Measurements from ENCODE around the gene OR2T35.

Gene OR2T35

GRCh38 chr1:248625971-248626370, 19.1 kb downstream of the OR2T35 start:
- no peak for DNase-seq

DNA sequence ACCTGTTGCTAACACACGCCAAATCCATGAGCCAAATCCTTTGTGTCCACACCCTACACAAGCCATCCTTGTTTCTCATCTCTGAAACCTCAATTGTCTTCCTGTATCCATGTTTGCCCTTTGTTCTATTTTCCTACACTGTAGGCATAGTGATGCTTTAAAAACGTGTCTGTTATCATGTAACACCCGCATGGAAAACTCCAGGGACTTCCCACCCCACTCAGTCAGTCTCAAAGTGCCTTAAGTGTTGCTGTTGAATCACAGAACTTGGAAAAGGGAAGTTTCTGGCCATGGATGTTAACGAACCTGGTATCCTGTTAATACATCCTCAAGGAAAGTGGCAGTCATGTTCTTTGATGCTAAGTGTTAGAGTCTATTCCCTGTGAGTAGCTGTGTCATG, 19.9 kb downstream of the OR2T35 start:
- DNase-seq, result no peak

- peak; percentile 61 for DNase-seq
Measured at GRCh38 chr1:248622570-248623001, 22.5 kb downstream of the OR2T35 start.

DNA sequence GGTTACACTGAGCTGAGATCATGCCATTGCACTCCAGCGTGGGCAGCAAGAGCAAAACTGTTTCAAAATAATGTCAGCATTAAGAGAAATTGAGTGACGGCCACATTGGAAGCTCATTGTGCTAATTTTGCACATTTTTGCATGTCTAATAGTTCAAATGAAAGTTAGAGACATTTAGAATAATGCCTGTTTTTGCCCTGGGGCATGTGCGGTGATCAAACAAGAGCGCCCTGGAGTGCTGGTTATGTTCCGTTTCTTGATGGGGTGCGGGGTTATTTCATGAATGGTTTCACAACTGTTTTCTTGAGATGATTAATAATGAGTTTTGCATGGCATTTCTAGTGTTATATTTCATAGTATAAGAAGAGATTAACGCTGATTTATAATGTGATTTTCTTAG, 23.3 kb downstream of the OR2T35 start:
- no peak for DNase-seq

DNA sequence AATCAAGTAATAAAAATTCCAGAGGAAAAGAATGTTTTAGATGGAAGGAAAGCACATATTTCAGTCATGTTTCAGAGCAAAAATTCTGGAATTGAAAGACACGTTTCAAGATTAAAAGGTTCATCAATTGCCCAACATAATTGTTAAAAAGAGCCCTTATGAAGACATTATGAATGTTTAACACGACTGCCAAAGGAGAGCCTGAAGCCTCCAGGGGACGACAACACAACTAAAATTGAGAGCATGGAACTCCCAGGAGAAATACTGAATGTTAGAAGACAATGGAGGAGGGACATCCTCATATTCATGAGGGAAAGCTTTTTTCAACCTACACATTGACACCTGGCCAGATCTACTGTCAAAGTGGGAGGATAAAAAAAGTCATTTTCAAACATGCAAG, 26.2 kb downstream of the OR2T35 start:
- no peak for DNase-seq

GRCh38 chr1:248618119-248618518, 27.0 kb downstream of the OR2T35 start:
- no peak for DNase-seq

- no peak for DNase-seq
Measured at GRCh38 chr1:248613742-248614141, 31.3 kb downstream of the OR2T35 start.

DNA sequence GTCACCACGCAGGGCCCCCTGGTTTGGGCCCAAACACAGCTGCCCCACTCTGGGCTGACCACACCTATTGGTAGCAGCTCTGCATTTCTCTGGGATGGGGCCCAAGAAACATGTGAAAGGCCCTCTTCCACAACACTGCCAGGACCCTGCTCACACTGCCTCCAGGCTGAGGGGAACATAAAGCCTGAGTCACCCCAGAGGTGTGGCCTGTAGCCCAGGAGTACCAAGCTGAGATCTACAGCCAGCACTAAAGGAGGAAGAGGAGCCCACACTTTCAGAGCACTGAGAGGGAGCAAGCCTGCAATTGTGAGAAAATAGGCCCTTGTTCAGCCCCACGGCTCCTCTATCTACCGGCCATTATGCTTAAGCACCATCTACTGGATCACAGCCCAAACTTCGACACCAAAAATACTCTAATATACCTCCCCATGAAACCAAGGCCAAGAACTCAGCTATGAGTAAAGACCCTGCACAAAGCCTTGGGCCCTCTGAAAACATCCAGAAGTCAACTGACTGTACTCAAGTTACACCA, 33.1 kb downstream of the OR2T35 start:
- peak; percentile 6 for DNase-seq

DNA sequence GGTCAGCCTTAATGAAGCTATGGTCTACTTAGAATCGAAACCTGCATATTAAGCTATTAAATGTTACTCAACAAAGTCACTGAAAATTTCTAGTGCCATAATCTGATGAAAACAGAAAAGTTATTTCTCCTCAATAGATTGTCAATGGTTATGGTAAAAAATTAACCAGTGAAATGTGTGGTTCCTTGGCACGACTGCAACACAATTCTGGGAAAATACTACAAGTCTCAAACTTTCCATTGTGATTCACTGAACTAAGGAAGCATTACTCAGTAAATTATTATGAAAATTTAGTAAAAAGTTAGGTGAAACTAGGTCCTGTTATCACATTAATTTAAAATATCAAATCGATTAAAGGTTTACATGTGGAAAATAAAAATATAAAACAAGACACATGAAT, 34.8 kb downstream of the OR2T35 start:
- no peak for DNase-seq

- no peak for DNase-seq
Measured at GRCh38 chr1:248599396-248599795, 45.7 kb downstream of the OR2T35 start.

DNA sequence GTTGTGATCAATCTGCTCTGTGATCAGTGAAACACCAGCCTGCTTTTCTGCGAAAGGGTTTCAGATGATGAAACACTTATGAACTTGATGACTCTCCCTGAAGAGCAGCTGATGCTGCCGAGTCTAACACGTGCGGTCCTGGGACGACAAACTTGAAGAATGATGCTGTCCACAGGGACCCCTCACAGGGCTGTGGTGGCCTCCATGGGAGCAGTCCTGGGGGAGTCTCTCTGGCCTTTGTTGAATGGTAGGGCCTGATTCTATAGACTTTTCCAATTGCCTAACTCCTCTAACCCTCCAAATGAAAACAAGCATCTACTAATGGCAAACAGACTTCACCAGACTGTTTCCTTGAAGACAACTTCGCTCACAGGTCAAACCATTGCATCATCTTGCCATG, 47.5 kb downstream of the OR2T35 start, which contains the start of gene OR2T10:
OR2T10 (minus strand) TSS at position 112 of the 400 bp plus-strand sequence. CDS start 3,932 bp downstream, outside the sequence.
- DNase-seq, result no peak

- peak; percentile 7 for DNase-seq
Measured at GRCh38 chr1:248596615-248597014, 48.5 kb downstream of the OR2T35 start.

DNA sequence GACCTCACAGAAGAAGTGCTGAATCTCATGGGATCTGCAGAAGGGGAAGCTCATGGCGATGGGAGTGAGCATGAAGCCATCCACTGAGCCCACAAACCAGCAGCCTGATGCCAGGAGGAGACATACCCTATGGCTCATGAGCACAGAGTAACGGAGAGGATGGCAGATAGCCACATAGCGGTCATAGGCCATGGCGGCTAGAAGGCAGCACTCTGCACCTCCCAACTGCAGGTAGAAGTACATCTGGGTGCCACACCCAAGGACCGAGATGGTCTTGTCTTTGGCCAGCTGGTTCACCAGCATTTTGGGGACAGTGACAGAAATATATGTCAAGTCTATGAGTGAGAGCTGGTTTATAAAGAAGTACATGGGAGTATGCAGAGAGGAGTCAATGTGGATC, 51.9 kb downstream of the OR2T35 start:
- no peak for DNase-seq

DNA sequence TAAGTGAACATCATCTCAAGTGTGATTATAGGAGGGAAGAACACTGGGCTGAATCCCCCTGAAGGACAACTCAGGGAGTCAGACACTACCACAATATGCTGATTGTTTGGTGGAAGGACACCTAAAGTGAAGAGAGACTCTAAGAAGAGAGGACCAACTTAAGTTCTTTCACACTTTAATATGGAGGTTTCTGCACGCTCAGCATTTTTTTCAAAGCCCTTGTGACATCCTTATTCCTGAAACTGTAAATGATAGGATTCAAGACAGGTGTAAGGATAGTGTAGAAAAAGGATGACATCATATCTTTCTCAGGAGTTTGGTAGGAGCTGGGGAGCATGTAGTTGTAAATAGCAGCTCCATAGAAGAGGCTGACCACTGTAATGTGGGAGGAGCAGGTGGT, 52.4 kb downstream of the OR2T35 start:
- no peak for DNase-seq

DNA sequence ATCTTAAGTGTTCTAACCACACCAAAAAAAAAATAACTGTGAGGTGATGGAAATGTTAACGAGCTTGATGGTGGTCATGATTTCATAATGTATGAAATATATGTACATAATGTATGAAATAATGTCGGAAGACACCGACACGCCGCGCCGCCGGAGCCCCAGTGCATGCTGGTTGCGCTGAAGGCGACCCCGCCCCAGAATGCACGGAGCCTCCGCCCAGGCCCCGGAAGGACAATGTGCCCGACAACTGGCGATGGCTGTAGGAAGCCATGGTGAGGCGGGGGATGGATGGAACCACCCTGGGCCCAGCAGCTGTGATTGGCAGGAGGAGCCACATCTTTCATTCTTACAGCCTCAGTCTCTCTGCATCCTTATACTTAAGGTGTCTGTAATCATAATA, 55.0 kb downstream of the OR2T35 start:
- DNase-seq, result no peak

- no peak for DNase-seq
Measured at GRCh38 chr1:248589334-248589733, 55.7 kb downstream of the OR2T35 start.
